PC-9 (cell line): ENCODE data around the gene CYTH2.

Experiments
- EZH2 ChIP-seq: fragments of 200-600 bp; sonication (generic); IDR thresholded peaks from 2 replicates; pipeline ENCODE4 v1.8.0; 2017; ENCODE audit warnings: antibody characterized with exemption, low read depth
- TF ChIP-seq, protein P1 (sequence below): fragments of 200-600 bp; sonication (generic); conservative IDR thresholded peaks from 2 replicates; pipeline ENCODE4 v1.6.1; 2017; ENCODE audit warnings: mixed run types, antibody characterized with exemption, mild to moderate bottlenecking, moderate library complexity

DNA sequence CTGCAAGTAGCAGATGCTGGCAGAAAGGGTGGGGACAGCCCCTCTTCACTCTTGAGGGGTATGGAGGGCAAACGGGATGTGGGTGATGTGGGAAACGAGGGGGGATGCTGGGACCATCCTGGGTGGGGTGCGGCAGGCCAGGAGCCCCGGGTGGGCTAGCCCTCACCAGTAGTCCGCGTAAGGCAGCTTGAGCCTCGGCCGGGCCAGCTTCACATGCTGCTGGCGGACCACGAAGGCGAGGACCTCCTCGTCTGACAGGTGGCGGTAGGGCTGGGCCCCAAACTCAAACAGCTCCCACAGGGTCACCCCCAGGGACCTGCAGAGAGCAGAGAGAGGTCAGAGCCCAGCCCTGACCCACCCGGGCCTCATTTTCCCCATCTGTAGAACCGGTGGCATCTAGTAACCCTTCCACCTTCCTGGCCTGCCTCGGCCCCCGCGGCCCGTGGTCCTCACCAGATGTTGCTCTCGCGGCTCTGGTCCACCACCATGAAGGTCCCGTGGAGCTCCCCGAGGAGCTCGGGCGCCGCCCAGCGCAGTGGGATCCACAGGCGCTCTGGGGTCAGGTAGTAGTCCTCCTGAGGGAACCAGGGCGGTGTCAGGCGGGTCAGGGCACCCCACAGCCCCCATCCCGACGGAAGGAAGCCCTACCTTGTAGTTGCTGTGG, 31.8 kb downstream of the CYTH2 start:
- TF ChIP-seq, protein P1, sequence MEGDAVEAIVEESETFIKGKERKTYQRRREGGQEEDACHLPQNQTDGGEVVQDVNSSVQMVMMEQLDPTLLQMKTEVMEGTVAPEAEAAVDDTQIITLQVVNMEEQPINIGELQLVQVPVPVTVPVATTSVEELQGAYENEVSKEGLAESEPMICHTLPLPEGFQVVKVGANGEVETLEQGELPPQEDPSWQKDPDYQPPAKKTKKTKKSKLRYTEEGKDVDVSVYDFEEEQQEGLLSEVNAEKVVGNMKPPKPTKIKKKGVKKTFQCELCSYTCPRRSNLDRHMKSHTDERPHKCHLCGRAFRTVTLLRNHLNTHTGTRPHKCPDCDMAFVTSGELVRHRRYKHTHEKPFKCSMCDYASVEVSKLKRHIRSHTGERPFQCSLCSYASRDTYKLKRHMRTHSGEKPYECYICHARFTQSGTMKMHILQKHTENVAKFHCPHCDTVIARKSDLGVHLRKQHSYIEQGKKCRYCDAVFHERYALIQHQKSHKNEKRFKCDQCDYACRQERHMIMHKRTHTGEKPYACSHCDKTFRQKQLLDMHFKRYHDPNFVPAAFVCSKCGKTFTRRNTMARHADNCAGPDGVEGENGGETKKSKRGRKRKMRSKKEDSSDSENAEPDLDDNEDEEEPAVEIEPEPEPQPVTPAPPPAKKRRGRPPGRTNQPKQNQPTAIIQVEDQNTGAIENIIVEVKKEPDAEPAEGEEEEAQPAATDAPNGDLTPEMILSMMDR, result no peak
- TF ChIP-seq EZH2, result no peak
